ENCODE data around the gene LDLRAD4.

LDLRAD4 gene

GRCh38 chr18:13232086-13232917 is 13.7 kb downstream of the LDLRAD4 start:
- DNase-seq = no peak

DNA sequence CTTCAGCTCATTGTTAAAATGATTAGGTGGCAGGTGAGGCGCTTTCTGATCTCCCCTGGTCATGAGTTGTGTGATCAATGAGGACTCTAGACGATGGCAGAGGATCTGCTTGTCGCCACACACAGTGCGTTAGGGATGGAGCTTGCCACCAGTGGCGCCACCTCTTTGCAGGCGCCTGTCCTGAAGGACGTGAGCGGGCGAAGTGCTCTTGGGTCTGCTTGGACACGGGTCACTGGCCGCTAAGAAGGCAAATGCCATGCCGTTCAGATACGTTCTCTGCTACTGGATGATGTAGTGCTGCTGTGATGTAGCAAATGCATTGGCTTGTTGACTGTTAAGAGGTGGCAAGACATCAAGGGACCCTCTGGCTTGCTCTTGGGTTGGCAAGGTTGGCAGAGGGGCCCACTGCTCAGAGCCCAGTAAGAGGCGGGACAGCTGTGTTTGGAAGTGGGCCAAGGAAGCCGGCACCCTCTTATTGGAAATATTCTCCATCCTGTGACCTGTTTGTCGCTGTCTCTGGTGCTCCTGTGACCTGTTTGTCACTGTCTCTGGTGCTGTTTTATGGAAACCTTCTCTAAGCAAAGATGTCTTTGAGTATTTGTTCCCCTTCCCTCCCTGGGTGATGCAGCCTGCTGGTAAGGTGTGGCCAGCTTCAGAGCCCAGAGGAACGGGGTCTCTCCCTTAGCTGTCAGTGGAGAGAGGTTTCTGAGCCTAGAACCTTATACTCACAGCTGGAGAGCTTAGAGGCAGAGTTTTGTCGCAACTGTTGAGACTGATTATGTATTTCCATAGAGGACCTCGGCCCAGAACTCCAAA is 14.6 kb downstream of the LDLRAD4 start:
- no peak for DNase-seq

DNA sequence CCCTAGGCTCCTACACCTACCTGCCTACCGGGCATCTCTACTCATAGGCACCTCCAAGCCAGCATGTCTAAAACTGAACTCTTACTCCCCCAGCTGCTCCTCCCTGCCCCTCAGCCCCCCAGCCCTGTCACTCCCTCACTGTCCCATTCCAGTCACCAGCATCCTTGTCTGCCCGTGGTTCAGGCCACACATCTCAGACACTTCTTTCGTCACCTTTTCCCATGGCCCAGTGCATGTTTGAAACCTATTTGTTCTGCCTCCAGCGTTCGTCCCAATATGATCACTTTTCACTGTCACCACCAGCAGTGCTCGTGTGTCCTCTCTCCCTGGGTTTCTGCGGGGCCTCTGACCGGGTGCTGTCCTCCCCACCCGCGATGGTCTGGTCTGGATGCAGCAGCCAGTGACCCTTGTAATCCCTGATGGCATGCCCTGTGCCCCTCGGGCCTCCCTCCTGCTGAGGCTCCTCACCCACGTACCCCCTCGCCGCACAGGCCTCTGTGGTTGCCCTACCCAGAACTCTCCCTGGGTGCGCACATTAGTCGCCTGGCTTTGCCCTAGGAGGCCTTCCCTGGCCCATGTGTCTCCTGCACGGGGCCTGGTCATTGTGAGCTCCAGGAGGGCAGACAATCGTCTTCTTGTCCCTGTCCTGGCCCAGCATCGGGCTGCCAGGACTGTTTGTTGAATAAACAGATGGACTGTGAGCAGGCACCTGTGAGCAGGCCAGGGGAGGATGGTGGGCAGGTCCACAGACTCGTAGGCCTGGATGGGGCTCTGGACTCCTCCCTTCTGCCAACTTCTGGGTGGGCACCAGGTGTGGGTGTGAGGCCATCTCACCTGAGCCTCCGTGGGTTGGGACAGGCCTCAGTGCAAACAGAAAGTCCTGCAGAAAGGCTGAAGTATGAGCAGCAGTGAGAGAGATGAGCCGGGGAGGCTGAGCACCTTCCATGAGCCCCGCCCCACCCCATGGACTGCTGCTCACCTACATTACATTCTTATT is 15.5 kb downstream of the LDLRAD4 start:
- no peak for DNase-seq

DNA sequence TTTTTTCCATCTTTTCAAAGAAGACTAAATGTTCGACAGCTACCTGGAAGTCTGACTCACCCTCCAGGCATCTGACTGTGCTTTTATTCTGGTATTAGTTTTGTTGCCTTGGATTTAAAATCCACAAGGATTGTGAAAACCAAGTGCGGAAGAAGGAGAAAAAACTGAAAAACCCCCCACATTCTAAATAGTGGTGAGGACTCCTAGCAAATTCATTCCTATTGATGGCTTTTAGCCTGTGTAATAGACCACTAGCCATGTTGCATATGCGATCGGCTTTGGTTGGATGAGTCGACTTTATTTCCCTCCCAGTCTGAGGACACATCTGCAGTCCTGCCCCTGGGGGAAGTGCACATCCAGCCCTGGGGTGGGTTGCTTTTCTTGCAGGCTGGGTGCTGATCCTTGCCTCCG is 16.9 kb downstream of the LDLRAD4 start:
- no peak for DNase-seq

GRCh38 chr18:13235981-13236380 is 17.4 kb downstream of the LDLRAD4 start:
- peak; percentile 58 for DNase-seq

- DNase-seq = no peak
Measured at GRCh38 chr18:13236411-13236810, 17.9 kb downstream of the LDLRAD4 start.

GRCh38 chr18:13237073-13237472 is 18.5 kb downstream of the LDLRAD4 start:
- no peak for DNase-seq

GRCh38 chr18:13237641-13238040 is 19.1 kb downstream of the LDLRAD4 start:
- DNase-seq = no peak

DNA sequence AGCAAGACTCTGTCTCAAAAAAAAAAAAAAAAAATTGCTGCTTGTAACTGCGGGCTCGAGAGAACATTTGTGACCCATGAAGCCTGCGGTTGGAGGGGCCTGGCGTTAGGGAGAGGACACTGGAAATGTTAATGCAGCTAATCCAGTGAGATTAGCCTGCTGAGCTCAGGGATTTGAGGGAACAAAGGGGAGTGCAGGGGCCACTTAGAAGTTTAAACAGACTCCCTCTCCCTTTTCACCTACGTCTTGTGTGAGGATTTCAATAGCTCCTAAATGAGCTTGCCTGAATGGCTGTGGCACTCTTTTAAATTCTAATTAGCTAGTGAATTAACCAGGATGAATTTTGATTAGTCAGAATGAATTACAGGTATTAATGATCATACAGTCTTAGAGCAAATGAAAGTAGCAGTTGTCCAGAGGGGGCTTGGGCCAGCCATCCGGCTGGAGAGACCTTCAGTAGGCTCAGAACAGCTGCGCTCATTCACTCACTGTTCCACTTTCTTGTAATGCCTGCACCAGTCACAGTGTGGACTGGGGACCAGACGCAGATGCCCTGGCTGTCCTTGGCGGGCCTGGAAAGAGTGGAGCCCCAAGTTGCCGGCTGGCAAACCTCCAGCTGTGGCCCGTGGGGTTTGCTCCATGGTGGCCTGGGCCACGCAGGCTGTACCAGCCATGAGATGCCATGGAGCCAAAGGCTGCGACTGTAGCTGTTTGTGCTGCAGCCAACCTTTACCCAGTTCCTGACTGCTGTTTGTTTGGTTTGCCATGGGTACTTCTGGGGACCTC is 20.8 kb downstream of the LDLRAD4 start:
- DNase-seq = no peak

- no peak for DNase-seq
Measured at GRCh38 chr18:13240060-13240725, 21.6 kb downstream of the LDLRAD4 start.

DNA sequence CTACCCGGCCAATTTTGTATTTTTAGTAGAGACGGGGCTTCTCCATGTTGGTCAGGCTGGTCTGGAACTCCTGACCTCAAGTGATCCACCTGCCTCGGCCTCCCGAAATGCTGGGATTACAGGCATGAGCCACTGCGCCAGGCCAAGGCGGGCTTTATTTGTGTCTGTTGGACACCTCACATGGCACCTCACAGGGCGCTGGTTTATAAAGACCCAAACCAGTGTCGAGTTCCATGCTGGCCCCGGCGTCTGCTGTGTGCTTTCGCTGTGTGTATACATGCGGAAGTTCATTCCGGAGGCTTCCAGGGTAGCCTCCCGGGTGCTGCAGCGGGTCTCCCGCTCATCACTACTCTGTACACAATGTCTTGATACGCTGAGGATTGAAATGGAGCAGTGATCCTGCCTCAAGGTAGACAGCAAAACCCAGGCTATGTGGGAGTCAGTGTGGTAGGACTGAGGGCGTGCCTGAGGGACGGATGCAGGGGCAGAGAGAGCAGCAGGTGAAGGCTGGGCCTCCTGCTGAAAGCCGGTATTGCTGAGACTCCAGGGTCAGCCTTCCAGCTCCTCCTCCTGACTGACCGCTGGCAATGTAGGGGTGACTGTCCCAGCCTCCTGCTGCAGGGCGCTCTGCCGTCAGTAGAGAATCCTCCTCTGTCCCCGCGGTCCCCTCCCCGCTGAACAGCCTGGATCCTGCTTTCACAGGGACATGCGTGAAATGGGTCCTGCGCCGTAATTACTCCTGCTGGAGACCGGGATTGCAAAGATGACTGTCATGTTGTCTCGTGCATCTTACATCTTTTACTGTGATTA is 22.7 kb downstream of the LDLRAD4 start:
- no peak for DNase-seq

GRCh38 chr18:13241893-13242175 is 23.3 kb downstream of the LDLRAD4 start:
- no peak for DNase-seq

- DNase-seq = no peak
Measured at GRCh38 chr18:13242797-13243196, 24.2 kb downstream of the LDLRAD4 start.

DNA sequence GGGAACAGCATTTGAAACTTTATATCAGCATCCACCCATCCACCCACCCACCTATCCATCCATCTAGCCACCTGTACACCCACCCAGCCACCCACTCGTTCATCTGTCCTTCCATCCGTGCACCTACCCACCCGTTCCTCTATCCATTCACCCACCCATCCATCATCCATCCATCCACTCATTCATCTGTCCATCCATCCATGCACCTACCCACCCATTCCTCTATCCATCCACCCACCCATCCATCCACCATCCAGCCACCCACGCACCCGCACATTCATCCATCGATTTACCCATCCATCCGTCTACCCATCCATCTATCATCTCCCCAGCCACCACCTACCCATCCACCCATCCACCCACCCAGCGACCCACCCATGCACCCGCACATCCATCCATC is 24.8 kb downstream of the LDLRAD4 start:
- no peak for DNase-seq

DNA sequence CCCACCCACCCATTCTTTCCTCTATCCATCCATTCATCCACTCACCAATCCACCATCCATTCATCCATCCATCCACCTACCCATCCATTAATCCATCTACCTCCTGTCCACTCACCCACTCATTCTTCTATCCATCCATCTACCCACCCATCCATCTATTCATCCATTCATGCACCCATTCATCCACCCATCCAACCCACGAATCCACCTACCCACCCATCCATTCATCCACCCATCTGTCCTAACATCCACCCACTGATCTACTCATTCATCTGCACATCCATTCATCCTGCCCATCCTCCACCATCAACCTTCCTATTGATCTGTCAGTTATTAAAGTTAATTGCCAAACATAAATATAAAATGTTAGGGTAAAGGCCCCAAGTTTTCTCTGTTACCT is 25.6 kb downstream of the LDLRAD4 start:
- no peak for DNase-seq

- DNase-seq = no peak
Measured at GRCh38 chr18:13245481-13246000, 27.0 kb downstream of the LDLRAD4 start.

GRCh38 chr18:13246121-13246520 is 27.6 kb downstream of the LDLRAD4 start:
- DNase-seq = no peak

DNA sequence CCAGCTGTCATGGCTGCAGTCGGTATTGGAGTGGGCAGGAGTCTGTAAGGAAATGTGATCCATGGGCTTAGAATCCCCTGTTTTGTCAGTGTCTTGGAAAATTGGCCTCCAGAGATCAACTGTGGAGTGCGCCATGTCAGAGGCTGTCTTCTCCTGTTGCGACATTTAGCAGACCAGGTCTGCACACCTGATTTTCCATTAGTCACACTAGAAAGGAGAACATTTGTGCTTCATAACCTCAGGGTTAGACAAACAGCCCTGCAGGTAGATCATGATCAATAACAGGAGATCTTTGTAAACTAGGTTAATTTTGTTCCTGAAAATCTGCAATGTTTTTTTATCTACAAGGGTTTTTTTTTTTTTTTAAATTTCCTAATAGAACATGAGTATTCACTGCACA is 28.0 kb downstream of the LDLRAD4 start:
- no peak for DNase-seq

- no peak for DNase-seq
Measured at GRCh38 chr18:13247506-13247905, 28.9 kb downstream of the LDLRAD4 start.

DNA sequence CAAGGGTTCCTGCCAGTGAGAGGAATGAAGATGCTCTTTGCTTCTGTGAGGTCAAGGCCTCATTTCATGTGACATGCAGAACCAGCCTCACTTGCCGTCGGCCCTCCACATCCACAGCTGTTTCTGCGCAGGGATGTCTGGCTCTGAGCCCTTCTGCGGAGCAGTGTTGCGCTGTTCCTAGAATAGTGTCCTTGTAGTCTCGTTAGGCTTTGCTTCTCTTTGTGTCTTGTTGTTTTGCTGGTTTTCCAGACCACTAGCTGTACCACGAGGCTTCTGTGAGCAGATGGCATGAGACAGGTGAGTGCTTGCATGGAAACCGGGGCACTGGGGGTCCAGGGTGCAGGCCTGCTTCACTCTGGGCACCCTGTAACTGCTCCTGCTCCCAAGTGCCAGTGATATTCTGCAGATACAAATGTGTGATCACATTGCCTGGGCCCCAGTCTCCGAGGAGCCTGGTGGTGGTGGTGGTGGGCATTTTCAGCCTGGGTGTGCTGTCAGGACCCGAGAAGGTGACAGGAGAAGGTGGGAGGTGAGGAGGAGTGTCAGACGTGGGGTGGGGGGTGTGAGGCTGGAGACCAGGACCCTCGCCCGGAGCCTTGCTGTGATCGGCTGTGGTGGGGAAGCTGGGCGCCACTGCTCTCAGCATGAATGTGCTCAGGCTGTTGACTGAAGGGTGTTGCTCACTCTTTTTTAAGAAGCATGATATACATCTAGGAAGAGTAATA is 34.3 kb downstream of the LDLRAD4 start:
- DNase-seq = no peak

Data from NCI-H1694 (cell line).